K562 (cell line): ENCODE data around the gene CMIP. TPM values are rescaled to one million over a fixed set of nuclear protein-coding genes. Genes with fewer than 3 reads are reported as not detected.

Experiments used
- ARNT ChIP-seq, 2 experiments: fragments of 450-650 bp; IDR thresholded peaks; 2 replicates each; pipeline ENCODE4 v1.6.1; 2016; ENCODE audit warnings: mild to moderate bottlenecking in 1 of 2
- C11orf30 ChIP-seq: fragments of 450-650 bp; IDR thresholded peaks from 2 replicates; pipeline ENCODE4 v1.6.1; 2016; ENCODE audit warnings: low read depth, mild to moderate bottlenecking
- CSDE1 ChIP-seq, 2 experiments: fragments of 450-650 bp; IDR thresholded peaks; 2 replicates each; pipeline ENCODE4 v1.6.1; 2016; ENCODE audit warnings: mild to moderate bottlenecking in 1 of 2
- CUX1 ChIP-seq: fragments of 200-800 bp; sonication (Bioruptor generic); IDR thresholded peaks from 2 replicates; pipeline ENCODE4 v1.6.1; 2016; ENCODE audit warnings: missing genetic modification characterization, missing compliant biosample characterization
- DPF2 ChIP-seq: fragments of 450-650 bp; IDR thresholded peaks from 2 replicates; pipeline ENCODE4 v1.6.1; 2016
- ESRRA ChIP-seq: fragments of 450-650 bp; IDR thresholded peaks from 2 replicates; pipeline ENCODE4 v1.6.1; 2014; ENCODE audit warnings: low read depth, mild to moderate bottlenecking, moderate library complexity, borderline replicate concordance
- ETV5 ChIP-seq: sonication (generic); formaldehyde crosslinking; IDR thresholded peaks from 2 replicates; pipeline ENCODE4 v1.4.0; 2020; ENCODE audit warnings: low read depth, mild to moderate bottlenecking, missing genetic modification reagents
- FOXK2 ChIP-seq, 2 experiments: fragments of 450-650 bp; IDR thresholded peaks in 1 of 2; conservative IDR thresholded peaks in 1 of 2; 2 replicates each; pipeline ENCODE4 v1.6.1; 2016; ENCODE audit warnings: low read depth in 2 of 2, mild to moderate bottlenecking in 1 of 2
- PHF21A ChIP-seq: fragments of 450-650 bp; IDR thresholded peaks from 2 replicates; pipeline ENCODE4 v1.6.1; 2017; ENCODE audit warnings: low read depth, borderline replicate concordance
- RAD21 ChIP-seq, 2 experiments: fragments of 250-450 bp in 1 of 2; fragments of 450-650 bp in 1 of 2; sonication (Bioruptor Pico) in 1 of 2; formaldehyde crosslinking in 1 of 2; IDR thresholded peaks in 1 of 2; conservative IDR thresholded peaks in 1 of 2; 2 replicates each; pipeline versions ENCODE4 v1.4.0 to v1.8.0; 2020 to 2022; ENCODE audit warnings: mild to moderate bottlenecking in 2 of 2, moderate library complexity in 1 of 2
- SFPQ ChIP-seq: fragments of 200-400 bp; formaldehyde crosslinking; IDR thresholded peaks from 2 replicates; pipeline ENCODE4 v1.6.1; 2017; ENCODE audit warnings: mild to moderate bottlenecking, low read depth, low read length, moderate library complexity
- SMAD4 ChIP-seq: fragments of 250-450 bp; sonication (Bioruptor Pico); conservative IDR thresholded peaks from 2 replicates; pipeline ENCODE4 v1.8.0; 2021; ENCODE audit warnings: inconsistent platforms, mild to moderate bottlenecking, moderate library complexity
- UBTF ChIP-seq, 2 experiments: IDR thresholded peaks; 2 replicates each; pipeline ENCODE4 v1.6.1; 2012; ENCODE audit warnings: improper control_type of control experiment in 2 of 2, low read depth in 2 of 2, low read length in 2 of 2, borderline replicate concordance in 1 of 2
- ZBTB26 ChIP-seq: fragments of 450-650 bp; formaldehyde crosslinking; IDR thresholded peaks from 2 replicates; pipeline ENCODE4 v1.4.0; 2022; ENCODE audit warnings: missing genetic modification characterization
- ZBTB8A ChIP-seq: fragments of 450-650 bp; IDR thresholded peaks from 2 replicates; pipeline ENCODE4 v1.6.1; 2018; ENCODE audit warnings: mild to moderate bottlenecking, moderate library complexity; ENCODE audit not compliant: partially characterized antibody
- ZNF274 ChIP-seq: IDR thresholded peaks from 2 replicates; pipeline ENCODE4 v1.6.1; 2011; ENCODE audit warnings: low read depth, mild to moderate bottlenecking, low read length, moderate library complexity, borderline replicate concordance
- polyA plus RNA-seq, 8 experiments: library from polyadenylated mRNA; depleted of rRNA in 4 of 8; stranded (reverse) in 5 of 8; unstranded in 3 of 8; fragments of >200 nt; fragmentation: Nextera tagmentation in 2 of 8; fragmentation: Illumina TruSeq in 1 of 8; extraction: Ambion mirVana in 2 of 8; extraction: Trizol in 1 of 8; gene quantifications; 2 replicates each; pipeline versions ENCODE4 v1.2.1 to v1.2.3, GENCODE V29; 2011 to 2014; ENCODE audit warnings: inconsistent platforms in 1 of 8, missing spikeins in 1 of 8
- total RNA-seq, 7 experiments: library from RNA; depleted of rRNA in 6 of 7; stranded (reverse); fragments of >200 nt in 6 of 7; fragmentation: Illumina TruSeq in 2 of 7; extraction: Trizol in 2 of 7; gene quantifications; 2 replicates each; pipeline versions ENCODE4 v1.2.1 to v1.2.3, GENCODE V29; 2011 to 2021; ENCODE audit warnings: low replicate concordance in 1 of 7

CMIP gene
- total and polyA plus RNA-seq, 9 of the 15 experiments (the other 6 are each of a cell fraction or from before 2014, with no cell fraction given): 0.94 to 82.5 (median 10.3) TPM

GRCh38 chr16:81634380-81635062 is 189.9 kb downstream of the CMIP start (continued):
- TF ChIP-seq CUX1 (CRISPR knock-in tag) (no peak; the same call in none of the 2 replicates), DPF2 (peak; percentile 77), C11orf30 (no peak), ZBTB8A (no peak), RAD21 (CRISPR knock-in tag; conservative IDR thresholded peaks at IDR 0.05 in 1 of 2, IDR thresholded peaks at IDR 0.05 in 1 of 2) (peak in 1 of 2 experiments; percentile 24; a peak in 3 of 4 replicates), FOXK2 (conservative IDR thresholded peaks at IDR 0.05 in 1 of 2, IDR thresholded peaks at IDR 0.05 in 1 of 2; ENCODE audit: low read depth in 2 of 2) (peak; percentile 83 to 84), ESRRA (peak; percentile 39; the same call in 1 of the 2 replicates), SMAD4 (CRISPR knock-in tag) (peak; percentile 76), UBTF (IDR thresholded peaks at IDR 0.05; ENCODE audit: borderline replicate concordance in 1 of 2, low read depth in 2 of 2, low read length in 2 of 2) (0 out of 4 replicates have a peak, but pooled peaks have one; percentile 20 to 25), ZBTB26 (CRISPR knock-in tag) (no peak), PHF21A (no peak), SFPQ (no peak), ETV5 (peak; percentile 44; the same call in 1 of the 2 replicates), ZNF274 (no peak), CSDE1 (IDR thresholded peaks at IDR 0.05) (no peak), ARNT (IDR thresholded peaks at IDR 0.05) (no peak; a peak in 1 of 4 replicates)
